T follicular helper cell (primary cell): ENCODE results near the gene SMAD6.

ENCODE experiments used
- DNase-seq: peaks from one replicate; pipeline ENCODE4 v3.0.0-alpha.2; 2020; ENCODE audit warnings: low read depth

The SMAD6 gene

GRCh38 chr15:66703540-66703941 is 1.5 kb downstream of the SMAD6 start:
- DNase-seq: no peak

DNA sequence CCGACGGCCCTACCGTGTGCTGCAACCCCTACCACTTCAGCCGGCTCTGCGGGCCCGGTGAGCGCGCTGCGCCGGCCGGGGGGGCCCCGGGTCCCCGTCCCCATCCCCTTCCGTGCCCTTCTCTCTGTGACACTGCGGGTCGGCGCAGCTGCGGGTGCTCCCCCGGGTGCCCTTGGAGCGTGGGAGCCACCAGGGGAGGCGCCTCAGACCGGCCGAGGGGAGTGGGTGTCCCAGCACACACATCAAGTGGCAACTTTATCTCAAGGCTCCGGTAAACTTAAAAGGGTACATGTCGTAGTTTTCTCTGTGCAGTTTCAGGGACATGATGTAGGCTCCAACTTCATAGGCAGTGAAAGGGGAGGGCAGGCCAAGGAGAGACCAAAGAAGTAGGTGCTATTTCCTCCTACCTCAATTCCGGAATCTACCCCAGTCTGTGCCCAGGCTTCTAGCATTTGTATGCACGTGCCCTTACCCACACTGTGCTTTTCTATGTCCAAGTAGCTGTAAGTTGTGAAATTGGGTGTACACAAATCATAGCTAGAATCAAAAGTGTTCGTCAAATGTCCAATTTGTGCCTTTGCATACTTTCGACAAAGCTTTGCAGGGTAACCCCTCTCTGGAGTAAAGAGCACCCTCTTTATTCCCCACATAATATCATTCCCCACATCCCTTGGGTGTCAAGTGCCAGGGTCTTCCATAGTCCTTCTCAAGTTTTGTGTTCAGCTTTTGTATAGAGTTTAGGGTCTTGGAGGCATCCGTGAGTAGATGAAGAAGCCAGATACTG is 2.2 kb downstream of the SMAD6 start:
- no peak for DNase-seq

GRCh38 chr15:66704803-66705153 is 2.7 kb downstream of the SMAD6 start:
- DNase-seq: no peak

GRCh38 chr15:66705277-66706146 is 3.5 kb downstream of the SMAD6 start:
- no peak for DNase-seq

- DNase-seq: no peak
Measured at GRCh38 chr15:66706225-66706732, 4.2 kb downstream of the SMAD6 start.

DNA sequence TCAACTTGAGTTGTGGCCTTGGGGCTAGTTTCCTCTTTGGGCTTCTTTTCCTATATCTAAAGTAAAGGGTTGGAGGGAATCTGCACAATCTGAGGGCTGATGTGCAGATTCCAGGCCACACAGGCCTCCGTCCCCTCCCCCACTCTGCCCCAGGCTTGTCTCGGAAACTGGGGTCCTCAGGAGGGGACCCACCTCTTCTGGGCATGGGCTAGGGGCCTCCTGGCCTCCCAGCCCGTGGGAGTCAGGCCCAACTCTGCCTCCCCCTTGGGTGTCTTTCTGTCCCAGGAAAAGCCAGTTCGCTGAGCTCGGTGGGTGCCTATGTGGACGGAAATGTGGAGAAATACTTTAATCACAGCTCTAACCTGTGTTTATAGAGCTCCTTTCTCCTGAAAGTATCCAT is 4.8 kb downstream of the SMAD6 start:
- no peak for DNase-seq

- no peak for DNase-seq
Measured at GRCh38 chr15:66707310-66708082, 5.5 kb downstream of the SMAD6 start.

DNA sequence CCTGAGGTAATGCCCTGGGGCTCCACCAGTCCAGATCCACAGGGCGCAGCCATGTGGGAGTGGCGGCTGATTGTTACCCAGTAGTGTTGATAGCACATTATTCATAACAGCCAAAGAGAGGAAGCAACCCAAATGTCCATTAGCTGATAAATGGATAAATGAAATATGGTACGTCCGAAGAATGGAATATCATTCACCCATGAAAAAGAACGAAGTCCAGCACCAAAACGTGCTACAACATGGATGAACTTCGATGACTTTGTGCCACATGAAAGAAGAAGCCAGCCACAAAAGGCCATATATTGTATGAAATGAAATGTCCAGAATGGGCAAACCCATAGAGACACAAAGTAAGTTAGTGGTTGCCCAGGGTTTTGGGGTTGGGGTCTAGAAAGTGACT is 6.4 kb downstream of the SMAD6 start:
- DNase-seq: no peak

DNA sequence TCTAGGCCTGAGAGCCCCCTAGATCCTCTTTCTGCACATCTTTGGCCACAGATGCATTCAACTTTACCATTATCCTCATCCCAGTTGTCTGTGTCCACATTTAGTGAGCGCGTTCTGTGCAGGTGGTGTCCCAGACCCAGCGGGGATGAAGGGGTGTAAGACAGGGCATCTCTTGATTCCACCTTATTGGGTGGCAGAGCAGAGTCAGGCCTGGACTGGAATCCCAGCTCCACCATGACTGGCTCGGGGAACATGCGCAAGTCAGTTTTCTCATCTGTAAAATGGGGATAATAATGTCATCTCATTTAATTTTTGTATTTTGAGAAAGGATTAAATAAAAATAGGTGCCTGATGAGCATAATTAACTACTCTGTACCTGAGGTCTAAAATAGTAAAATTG is 7.8 kb downstream of the SMAD6 start:
- no peak for DNase-seq

DNA sequence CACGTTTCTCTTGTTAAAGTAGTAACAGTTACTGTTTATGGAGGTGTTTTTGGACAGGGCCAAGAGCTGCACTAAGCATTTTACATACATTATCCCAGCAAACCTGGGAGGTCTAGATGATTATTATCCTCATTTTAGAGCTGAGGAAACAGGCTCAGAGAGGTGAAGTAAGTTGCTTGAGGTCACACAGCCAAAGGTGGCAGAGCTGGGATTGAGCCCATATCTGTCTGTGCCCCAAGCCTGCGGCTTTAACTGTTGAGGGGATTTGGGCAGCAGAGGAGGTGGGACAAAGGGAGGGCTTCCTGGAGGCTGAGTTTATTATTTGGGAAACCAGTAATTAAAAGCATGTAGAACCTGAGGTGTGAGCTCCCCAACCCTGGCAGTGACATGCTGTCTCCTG is 9.2 kb downstream of the SMAD6 start:
- no peak for DNase-seq

DNA sequence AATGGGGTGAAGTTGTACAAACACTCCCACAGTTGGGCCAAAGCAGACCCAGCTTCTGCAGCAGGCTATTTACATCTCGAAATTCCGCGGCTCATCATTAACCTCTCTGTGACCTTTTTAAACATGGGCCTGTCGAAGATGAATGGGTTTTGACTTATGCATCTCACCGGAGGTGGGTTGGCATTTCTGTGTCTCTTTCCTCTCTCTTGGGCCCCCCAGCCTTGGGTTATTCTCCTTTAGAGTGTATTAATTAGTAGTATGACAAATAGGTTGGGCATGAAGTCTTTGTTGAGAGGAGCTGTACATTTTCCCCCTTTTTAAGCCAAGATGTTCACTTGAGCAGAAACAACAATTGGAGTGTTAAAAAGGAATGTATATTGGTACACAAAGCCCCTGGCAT is 9.8 kb downstream of the SMAD6 start:
- DNase-seq: no peak

DNA sequence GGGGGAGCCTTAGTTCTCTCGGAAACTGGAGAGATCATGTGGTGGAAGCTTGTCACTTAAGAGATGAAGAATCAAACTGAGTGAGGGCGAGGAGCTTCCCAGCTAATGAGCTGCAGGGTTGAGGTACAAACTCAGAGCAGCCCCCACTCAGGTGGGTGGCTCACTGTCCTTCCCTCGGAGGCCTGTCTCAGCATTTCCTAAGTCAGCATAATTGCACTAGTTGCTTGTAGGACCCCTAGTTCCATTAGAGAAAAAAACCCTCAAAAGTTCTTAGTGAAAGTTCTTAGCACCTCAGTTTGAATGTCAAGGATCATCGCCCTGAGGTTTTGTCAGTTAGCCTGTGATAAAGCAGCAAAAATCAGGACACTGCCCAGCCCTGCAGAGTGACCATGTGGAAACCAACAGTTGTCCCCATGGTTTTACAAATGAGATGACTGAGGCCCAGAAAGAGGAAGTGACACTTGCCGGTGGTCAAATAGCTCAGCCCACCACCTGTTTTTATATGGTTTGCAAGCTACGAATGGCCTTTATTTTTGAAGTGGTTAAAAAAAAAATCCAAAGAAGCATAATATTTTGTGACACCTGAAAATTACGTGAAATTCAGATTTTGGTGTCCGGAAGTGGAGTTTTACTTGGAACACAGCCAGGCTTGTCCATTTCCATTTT is 11.9 kb downstream of the SMAD6 start:
- DNase-seq: no peak

GRCh38 chr15:66714543-66714981 is 12.5 kb downstream of the SMAD6 start:
- no peak for DNase-seq

DNA sequence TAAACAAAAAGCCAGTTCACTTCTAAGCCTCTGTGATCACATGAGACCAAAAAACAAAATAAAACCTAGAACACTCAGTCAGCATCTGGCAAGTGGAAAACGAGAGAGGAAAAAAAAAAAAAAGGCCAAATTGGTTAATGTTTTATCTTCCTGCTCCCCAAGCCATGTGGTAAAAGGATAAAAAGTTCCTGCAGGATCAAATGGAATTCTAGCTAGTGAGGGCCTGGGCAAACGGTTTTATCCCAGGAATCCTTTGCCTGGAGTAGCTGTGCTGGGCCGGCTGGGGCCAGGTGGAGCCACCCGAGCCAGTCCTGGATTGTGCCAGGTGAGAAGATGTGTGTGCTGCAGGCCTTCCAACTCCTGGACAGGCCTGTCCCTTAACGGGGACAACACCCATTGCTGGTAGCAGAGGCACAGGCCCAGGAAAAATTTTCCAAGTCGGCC is 13.2 kb downstream of the SMAD6 start:
- DNase-seq: no peak

- DNase-seq: no peak
Measured at GRCh38 chr15:66715720-66716655, 14.0 kb downstream of the SMAD6 start.

- DNase-seq: no peak
Measured at GRCh38 chr15:66716656-66717020, 14.6 kb downstream of the SMAD6 start.

GRCh38 chr15:66718220-66718988 is 16.4 kb downstream of the SMAD6 start:
- DNase-seq: no peak

DNA sequence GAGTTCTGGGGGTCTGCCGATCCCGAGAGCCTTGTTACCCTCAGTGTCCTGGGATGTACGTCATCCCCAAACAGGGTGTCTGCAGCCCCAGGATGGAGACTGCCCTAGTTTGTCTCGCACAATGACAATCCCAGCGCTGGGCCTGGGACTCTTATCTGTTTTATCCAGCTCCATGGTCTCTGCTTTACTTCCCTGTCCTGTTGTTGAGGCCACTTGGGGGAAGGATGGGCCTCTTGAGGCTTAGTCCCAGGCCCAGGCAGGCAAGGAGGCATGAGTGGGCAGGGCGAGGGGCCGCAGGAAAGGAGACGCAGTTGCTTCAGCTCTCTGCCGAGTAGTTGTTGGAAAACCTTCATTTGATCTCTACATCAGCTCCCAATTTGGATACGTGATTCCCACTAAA is 17.4 kb downstream of the SMAD6 start:
- no peak for DNase-seq

- no peak for DNase-seq
Measured at GRCh38 chr15:66720206-66721010, 18.4 kb downstream of the SMAD6 start.
